Calu3 (cell line): ENCODE data around the gene CMKLR1. TPM values are rescaled to one million over a fixed set of nuclear protein-coding genes. Genes with fewer than 3 reads are reported as not detected.

Experiments
- BruUV-seq: library from RNA; stranded (reverse); fragments of 400-500 nt; replicated peaks from 2 replicates; lab custom pipeline; 2021; lab: Mats Ljungman, UMichigan
- CTCF ChIA-PET: fragments of 300-600 bp; sonication (Branson Sonifier 250); formaldehyde crosslinking; loops from one replicate; lab custom pipeline; 2022; ENCODE audit warnings: antibody characterized with exemption; lab: Charles Lee
- DNase-seq: peaks from one replicate; pipeline ENCODE4 v3.0.0; 2022
- H3K27ac Mint-ChIP-seq: one replicate; pipeline ENCODE4 v1.8.0; 2022; ENCODE audit warnings: mixed read lengths; ENCODE audit not compliant: unreplicated experiment
- H3K27me3 Mint-ChIP-seq: one replicate; pipeline ENCODE4 v1.8.0; 2022; ENCODE audit warnings: mixed read lengths; ENCODE audit not compliant: unreplicated experiment
- H3K36me3 Mint-ChIP-seq: one replicate; pipeline ENCODE4 v1.8.0; 2022; ENCODE audit warnings: mild to moderate bottlenecking, moderate library complexity, mixed read lengths; ENCODE audit not compliant: insufficient read depth, unreplicated experiment
- H3K4me1 Mint-ChIP-seq: one replicate; pipeline ENCODE4 v1.8.0; 2022; ENCODE audit warnings: mild to moderate bottlenecking, low read depth, mixed read lengths; ENCODE audit not compliant: unreplicated experiment
- H3K4me3 Mint-ChIP-seq: one replicate; pipeline ENCODE4 v1.8.0; 2022; ENCODE audit warnings: mild to moderate bottlenecking, low read depth, moderate library complexity, mixed read lengths; ENCODE audit not compliant: unreplicated experiment
- H3K9me3 Mint-ChIP-seq: one replicate; pipeline ENCODE4 v1.8.0; 2022; ENCODE audit warnings: low read depth, mixed read lengths; ENCODE audit not compliant: unreplicated experiment
- intact Hi-C: fragments of 100-400 bp; cut with micrococcal nuclease; formaldehyde crosslinking; loops from one replicate; pipeline ENCODE4 v1.10.0; 2022; ENCODE audit not compliant: unreplicated experiment
- total RNA-seq: library from RNA; stranded (reverse); gene quantifications from 2 replicates; pipeline ENCODE4 v1.2.3, GENCODE V29; 2022
- TF ChIP-seq, protein P1 (sequence below): fragments of 200-600 bp; IDR thresholded peaks from one replicate; pipeline ENCODE4 v1.8.0; 2022; ENCODE audit warnings: antibody characterized with exemption; ENCODE audit not compliant: unreplicated experiment

The CMKLR1 gene
- total RNA-seq, 1 experiment from 2014 or later, result not detected

GRCh38 chr12:108340037-108340436 is 926 bp upstream of the CMKLR1 start:
- H3K9me3 Mint-ChIP-seq, result no peaks in the 10 kb centered on the region
- no peak overlapping the region for H3K4me3 Mint-ChIP-seq
- CTCF ChIA-PET, result interaction anchor here (0.7 to 0.9 kb wide), 2 partner anchors 39 to 1267 kb away, joined by 3 read pairs; no protein-coding TSS in a partner anchor
- no peaks in the 10 kb centered on the region for H3K36me3 Mint-ChIP-seq
- TF ChIP-seq, protein P1, sequence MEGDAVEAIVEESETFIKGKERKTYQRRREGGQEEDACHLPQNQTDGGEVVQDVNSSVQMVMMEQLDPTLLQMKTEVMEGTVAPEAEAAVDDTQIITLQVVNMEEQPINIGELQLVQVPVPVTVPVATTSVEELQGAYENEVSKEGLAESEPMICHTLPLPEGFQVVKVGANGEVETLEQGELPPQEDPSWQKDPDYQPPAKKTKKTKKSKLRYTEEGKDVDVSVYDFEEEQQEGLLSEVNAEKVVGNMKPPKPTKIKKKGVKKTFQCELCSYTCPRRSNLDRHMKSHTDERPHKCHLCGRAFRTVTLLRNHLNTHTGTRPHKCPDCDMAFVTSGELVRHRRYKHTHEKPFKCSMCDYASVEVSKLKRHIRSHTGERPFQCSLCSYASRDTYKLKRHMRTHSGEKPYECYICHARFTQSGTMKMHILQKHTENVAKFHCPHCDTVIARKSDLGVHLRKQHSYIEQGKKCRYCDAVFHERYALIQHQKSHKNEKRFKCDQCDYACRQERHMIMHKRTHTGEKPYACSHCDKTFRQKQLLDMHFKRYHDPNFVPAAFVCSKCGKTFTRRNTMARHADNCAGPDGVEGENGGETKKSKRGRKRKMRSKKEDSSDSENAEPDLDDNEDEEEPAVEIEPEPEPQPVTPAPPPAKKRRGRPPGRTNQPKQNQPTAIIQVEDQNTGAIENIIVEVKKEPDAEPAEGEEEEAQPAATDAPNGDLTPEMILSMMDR, result no peak
- no peak overlapping the region for H3K27ac Mint-ChIP-seq
- H3K4me1 Mint-ChIP-seq, result no peaks in the 10 kb centered on the region
- intact Hi-C loops, result no loop called here
- no peak for DNase-seq
- no TSS peak for BruUV-seq
- peaks cover 75% of the 10 kb centered on the region for H3K27me3 Mint-ChIP-seq

DNA sequence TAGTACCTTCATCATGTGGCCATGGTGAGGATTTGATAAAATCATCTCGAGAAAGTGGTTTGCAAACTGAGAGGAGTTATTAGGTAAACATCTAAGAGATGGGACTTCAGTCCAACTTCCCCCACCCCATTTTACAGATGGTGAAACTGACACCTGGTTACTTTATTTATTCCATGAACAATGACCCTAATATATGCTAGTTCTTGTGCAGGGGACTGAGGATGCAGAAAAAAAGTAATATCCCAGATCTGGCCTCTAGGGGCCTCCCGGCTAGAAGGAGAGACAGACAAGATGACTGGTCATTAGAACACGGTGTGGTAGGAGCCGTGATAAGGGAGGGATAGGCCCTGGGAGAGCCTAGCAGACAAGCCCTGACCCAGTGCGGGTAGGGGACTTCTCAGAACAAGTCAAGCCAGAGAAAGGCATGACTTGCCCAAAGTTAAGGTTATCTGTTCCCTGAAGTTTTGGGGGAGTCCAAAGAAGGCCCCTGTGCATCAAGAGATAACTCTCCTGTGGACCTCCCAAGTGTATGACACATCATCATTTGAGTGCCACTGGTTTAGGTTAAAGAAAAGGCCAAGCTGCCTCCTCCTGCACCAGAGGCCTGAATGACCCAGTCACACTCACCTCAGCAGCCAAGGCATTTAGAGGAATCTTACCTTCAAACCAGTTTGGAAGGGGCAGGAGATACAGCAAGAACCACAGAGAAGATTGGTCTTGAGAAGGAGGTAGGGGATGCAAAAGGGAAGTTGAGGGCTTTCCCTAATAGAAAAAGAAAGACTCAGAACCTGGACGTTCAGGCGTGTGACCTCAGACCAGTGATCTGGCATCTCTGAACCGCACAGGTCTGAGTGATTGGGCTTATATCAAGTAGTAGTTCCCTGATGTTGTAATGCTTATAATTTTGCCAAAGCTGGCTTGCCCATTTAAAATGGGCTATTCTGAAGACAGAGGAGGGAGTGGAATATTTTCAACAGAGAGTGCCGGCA is 1.6 kb downstream of the CMKLR1 start:
- no peaks in the 10 kb centered on the region for H3K4me1 Mint-ChIP-seq
- TF ChIP-seq, protein P1, result peak; percentile 42
- H3K9me3 Mint-ChIP-seq, result no peaks in the 10 kb centered on the region
- peak; percentile 36 for DNase-seq
- no peaks in the 10 kb centered on the region for H3K36me3 Mint-ChIP-seq
- intact Hi-C loops, result no loop called here
- H3K4me3 Mint-ChIP-seq, result no peak overlapping the region
- no TSS peak for BruUV-seq
- CTCF ChIA-PET, result interaction anchor here (1.0 kb wide), 1 partner anchor 20 kb away, joined by 4 read pairs; no protein-coding TSS in a partner anchor
- peaks cover 55% of the 10 kb centered on the region for H3K27me3 Mint-ChIP-seq
- no peak overlapping the region for H3K27ac Mint-ChIP-seq

DNA sequence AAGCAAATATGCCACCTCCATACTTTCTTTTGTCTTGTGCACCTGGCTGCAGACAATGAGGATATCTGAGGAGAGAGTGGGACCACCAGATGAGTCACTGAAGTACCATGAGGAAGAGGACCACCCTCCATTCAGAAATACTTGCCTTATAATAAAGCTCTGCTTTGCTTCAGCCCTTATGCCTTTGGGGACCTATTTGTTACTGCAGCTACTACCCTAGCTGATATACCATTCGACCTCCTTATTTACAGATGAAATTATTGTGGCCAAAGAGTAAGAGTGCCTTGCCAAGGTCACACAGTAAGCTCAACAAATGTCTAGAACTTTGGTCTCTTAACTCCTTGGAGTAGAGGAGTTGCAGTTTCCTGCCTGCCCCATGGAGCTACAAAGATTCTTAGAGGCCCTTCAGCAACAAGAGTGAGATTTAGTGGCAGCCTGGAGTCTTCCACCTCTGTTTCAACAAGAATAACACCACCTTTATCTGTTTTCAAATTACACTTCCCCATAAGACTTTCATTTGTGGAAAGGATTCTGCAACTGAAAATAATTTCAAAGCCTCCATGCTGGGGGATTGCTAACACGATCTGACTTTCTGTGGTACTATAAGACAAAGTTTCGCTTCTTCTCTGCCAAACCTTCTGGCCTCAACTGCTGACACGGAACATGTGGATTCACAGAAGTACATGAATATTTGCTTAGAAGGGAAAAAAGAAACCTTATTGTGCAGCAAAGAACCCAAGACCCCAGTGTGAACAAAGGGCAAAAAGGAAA is 3.6 kb downstream of the CMKLR1 start:
- TF ChIP-seq, protein P1, result no peak
- Mint-ChIP-seq H3K27me3 (peaks cover 50% of the 10 kb centered on the region), H3K9me3 (no peaks in the 10 kb centered on the region), H3K4me3 (no peak overlapping the region), H3K4me1 (no peaks in the 10 kb centered on the region), H3K27ac (no peak overlapping the region), H3K36me3 (no peaks in the 10 kb centered on the region)
- CTCF ChIA-PET, result no interaction called here
- no peak for DNase-seq
- no TSS peak for BruUV-seq
- intact Hi-C loops, result no loop called here

GRCh38 chr12:108333898-108334699 is 5.0 kb downstream of the CMKLR1 start:
- CTCF ChIA-PET, result interaction anchor here (0.6 kb wide), 1 partner anchor 745 kb away, joined by 3 read pairs; no protein-coding TSS in a partner anchor
- peaks cover 50% of the 10 kb centered on the region for H3K27me3 Mint-ChIP-seq
- no peaks in the 10 kb centered on the region for H3K9me3 Mint-ChIP-seq
- no peak overlapping the region for H3K27ac Mint-ChIP-seq
- no peak for DNase-seq
- H3K4me1 Mint-ChIP-seq, result no peaks in the 10 kb centered on the region
- BruUV-seq, result no TSS peak
- TF ChIP-seq, protein P1, result no peak
- no peaks in the 10 kb centered on the region for H3K36me3 Mint-ChIP-seq
- no peak overlapping the region for H3K4me3 Mint-ChIP-seq
- intact Hi-C loops, result no loop called here
